ENCODE measurements around the gene FBH1.
A peak's percentile ranks its signal among the peaks of the same experiment; 100 is the strongest.
"Not testable (repeated sequence)": the region's sequence is repeated elsewhere in the genome, so short reads cannot be mapped to it uniquely, and the experiment has no call there.

FBH1 gene

GRCh38 chr10:5942474-5942873 is 52.4 kb downstream of the FBH1 start:
- H3K36me3 Mint-ChIP-seq (ENCODE audit: insufficient read depth) = peaks cover 3% of the 10 kb centered on the region
- H3K27me3 Mint-ChIP-seq = no peaks in the 10 kb centered on the region
- DNase-seq (no peak), ATAC-seq (replicated peaks) (no peak)
- no peak overlapping the region for H3K27ac Mint-ChIP-seq
- no peaks in the 10 kb centered on the region for H3K9me3 Mint-ChIP-seq
- H3K4me1 Mint-ChIP-seq (ENCODE audit: low read depth in 2 of 2) = peaks cover 5 to 10% of the 10 kb centered on the region in 2 donors
- H3K4me3 Mint-ChIP-seq = no peak overlapping the region

GRCh38 chr10:5943536-5943935 is 53.5 kb downstream of the FBH1 start:
- ATAC-seq (replicated peaks) = no peak
- Mint-ChIP-seq H3K4me1 (ENCODE audit: low read depth in 2 of 2) (peaks cover 5 to 10% of the 10 kb centered on the region in 2 donors), H3K27ac (peak overlapping the region in 1 of 2 donors; percentile 87), H3K4me3 (no peak overlapping the region), H3K36me3 (ENCODE audit: insufficient read depth) (no peaks in the 10 kb centered on the region), H3K9me3 (no peaks in the 10 kb centered on the region), H3K27me3 (no peaks in the 10 kb centered on the region)
- no peak for DNase-seq

- H3K9me3 Mint-ChIP-seq = no peaks in the 10 kb centered on the region
- H3K36me3 Mint-ChIP-seq (ENCODE audit: insufficient read depth) = no peaks in the 10 kb centered on the region
- peaks cover 9 to 10% of the 10 kb centered on the region in 2 donors for H3K4me1 Mint-ChIP-seq (ENCODE audit: low read depth in 2 of 2)
- H3K4me3 Mint-ChIP-seq = no peak overlapping the region
- DNase-seq = no peak
- H3K27ac Mint-ChIP-seq = no peak overlapping the region
- no peak for ATAC-seq (replicated peaks)
- H3K27me3 Mint-ChIP-seq = no peaks in the 10 kb centered on the region
Measured at GRCh38 chr10:5944389-5945189, 54.5 kb downstream of the FBH1 start.

GRCh38 chr10:5945190-5945509 is 55.1 kb downstream of the FBH1 start:
- DNase-seq (no peak), ATAC-seq (replicated peaks) (no peak)
- Mint-ChIP-seq H3K27ac (no peak overlapping the region), H3K4me1 (ENCODE audit: low read depth in 2 of 2) (peaks cover 9 to 10% of the 10 kb centered on the region in 2 donors), H3K36me3 (ENCODE audit: insufficient read depth) (no peaks in the 10 kb centered on the region), H3K4me3 (no peak overlapping the region), H3K9me3 (no peaks in the 10 kb centered on the region), H3K27me3 (no peaks in the 10 kb centered on the region)

- H3K27ac Mint-ChIP-seq = peak overlapping the region; percentile 34 to 67
- H3K27me3 Mint-ChIP-seq = no peaks in the 10 kb centered on the region
- peaks cover 5% of the 10 kb centered on the region for H3K36me3 Mint-ChIP-seq (ENCODE audit: insufficient read depth)
- DNase-seq = no peak
- no peak for ATAC-seq (replicated peaks)
- peaks cover 9 to 10% of the 10 kb centered on the region in 2 donors for H3K4me1 Mint-ChIP-seq (ENCODE audit: low read depth in 2 of 2)
- H3K9me3 Mint-ChIP-seq = no peaks in the 10 kb centered on the region
- peak overlapping the region in 1 of 2 donors; percentile 56 for H3K4me3 Mint-ChIP-seq
Measured at GRCh38 chr10:5945561-5946418, 55.7 kb downstream of the FBH1 start.

GRCh38 chr10:5946419-5946775 is 56.4 kb downstream of the FBH1 start:
- peaks cover 9 to 10% of the 10 kb centered on the region in 2 donors for H3K4me1 Mint-ChIP-seq (ENCODE audit: low read depth in 2 of 2)
- not testable (repeated sequence) for H3K4me3 Mint-ChIP-seq; H3K9me3 Mint-ChIP-seq; DNase-seq; H3K36me3 Mint-ChIP-seq (ENCODE audit: insufficient read depth); H3K27ac Mint-ChIP-seq; ATAC-seq (replicated peaks); H3K27me3 Mint-ChIP-seq

- ATAC-seq (replicated peaks) = no peak
- H3K9me3 Mint-ChIP-seq = no peaks in the 10 kb centered on the region
- DNase-seq = no peak
- peaks cover 9 to 10% of the 10 kb centered on the region in 2 donors for H3K4me1 Mint-ChIP-seq (ENCODE audit: low read depth in 2 of 2)
- no peak overlapping the region for H3K27ac Mint-ChIP-seq
- H3K4me3 Mint-ChIP-seq = no peak overlapping the region
- no peaks in the 10 kb centered on the region for H3K27me3 Mint-ChIP-seq
- H3K36me3 Mint-ChIP-seq (ENCODE audit: insufficient read depth) = peaks cover 5% of the 10 kb centered on the region
Measured at GRCh38 chr10:5946786-5947185, 56.7 kb downstream of the FBH1 start.

GRCh38 chr10:5947471-5948207 is 57.6 kb downstream of the FBH1 start:
- H3K4me3 Mint-ChIP-seq = no peak overlapping the region
- H3K27ac Mint-ChIP-seq = no peak overlapping the region
- no peaks in the 10 kb centered on the region for H3K9me3 Mint-ChIP-seq
- peaks cover 7 to 9% of the 10 kb centered on the region in 2 donors for H3K4me1 Mint-ChIP-seq (ENCODE audit: low read depth in 2 of 2)
- H3K27me3 Mint-ChIP-seq = no peaks in the 10 kb centered on the region
- peaks cover 5% of the 10 kb centered on the region for H3K36me3 Mint-ChIP-seq (ENCODE audit: insufficient read depth)
- ATAC-seq (replicated peaks) = no peak
- DNase-seq = no peak

GRCh38 chr10:5948208-5948585 is 58.2 kb downstream of the FBH1 start:
- H3K9me3 Mint-ChIP-seq = no peaks in the 10 kb centered on the region
- no peak overlapping the region for H3K4me3 Mint-ChIP-seq
- DNase-seq = no peak
- no peak overlapping the region for H3K27ac Mint-ChIP-seq
- peaks cover 8 to 9% of the 10 kb centered on the region in 2 donors for H3K4me1 Mint-ChIP-seq (ENCODE audit: low read depth in 2 of 2)
- H3K36me3 Mint-ChIP-seq (ENCODE audit: insufficient read depth) = peaks cover 10% of the 10 kb centered on the region
- no peak for ATAC-seq (replicated peaks)
- no peaks in the 10 kb centered on the region for H3K27me3 Mint-ChIP-seq

GRCh38 chr10:5949009-5949759 is 59.1 kb downstream of the FBH1 start:
- H3K9me3 Mint-ChIP-seq = no peaks in the 10 kb centered on the region
- peaks cover 8 to 9% of the 10 kb centered on the region in 2 donors for H3K4me1 Mint-ChIP-seq (ENCODE audit: low read depth in 2 of 2)
- H3K4me3 Mint-ChIP-seq = no peak overlapping the region
- H3K27me3 Mint-ChIP-seq = no peaks in the 10 kb centered on the region
- ATAC-seq (replicated peaks) (no peak), DNase-seq (no peak)
- H3K36me3 Mint-ChIP-seq (ENCODE audit: insufficient read depth) = peaks cover 19% of the 10 kb centered on the region
- peak overlapping the region in 1 of 2 donors; percentile 13 for H3K27ac Mint-ChIP-seq

- no peak for ATAC-seq (replicated peaks)
- no peak overlapping the region for H3K27ac Mint-ChIP-seq
Measured at GRCh38 chr10:5951167-5951711, 61.2 kb downstream of the FBH1 start.

GRCh38 chr10:5951721-5952407 is 61.8 kb downstream of the FBH1 start:
- H3K4me1 Mint-ChIP-seq (ENCODE audit: low read depth in 2 of 2) = peaks cover 2 to 4% of the 10 kb centered on the region in 2 donors
- ATAC-seq (replicated peaks) (no peak), DNase-seq (no peak)
- H3K36me3 Mint-ChIP-seq (ENCODE audit: insufficient read depth) = peaks cover 40% of the 10 kb centered on the region
- H3K27ac Mint-ChIP-seq = no peak overlapping the region
- H3K9me3 Mint-ChIP-seq = no peaks in the 10 kb centered on the region
- H3K4me3 Mint-ChIP-seq = no peak overlapping the region
- no peaks in the 10 kb centered on the region for H3K27me3 Mint-ChIP-seq

More at GRCh38 chr10:5951167-5951711, 61.2 kb downstream of the FBH1 start:
- no peaks in the 10 kb centered on the region for H3K9me3 Mint-ChIP-seq
- DNase-seq = no peak
- no peak overlapping the region for H3K4me3 Mint-ChIP-seq
- H3K4me1 Mint-ChIP-seq (ENCODE audit: low read depth in 2 of 2) = peaks cover 2 to 4% of the 10 kb centered on the region in 2 donors
- peaks cover 36% of the 10 kb centered on the region for H3K36me3 Mint-ChIP-seq (ENCODE audit: insufficient read depth)
- H3K27me3 Mint-ChIP-seq = no peaks in the 10 kb centered on the region
